Peyer's patch (tissue), 4 donors: ENCODE results near the gene PTGES3L.

Experiments
- CTCF ChIP-seq, 6 experiments: fragments of 450-650 bp in 4 of 6; fragments of 200-600 bp in 2 of 6; sonication (generic) in 1 of 6; IDR thresholded peaks; one replicate each; pipeline ENCODE4 v1.5.1; 2017 to 2019; ENCODE audit warnings: antibody characterized with exemption in 6 of 6, mild to moderate bottlenecking in 3 of 6, moderate library complexity in 1 of 6
- POLR2A ChIP-seq, 2 donors: fragments of 450-650 bp; IDR thresholded peaks; one replicate each; pipeline ENCODE4 v1.5.1; 2017; ENCODE audit warnings: antibody characterized with exemption in 2 of 2, mild to moderate bottlenecking in 2 of 2, moderate library complexity in 2 of 2

GRCh38 chr17:43014649-43015542 lies 35.0 kb upstream of the PTGES3L start:
- TF ChIP-seq CTCF (IDR thresholded peaks at IDR 0.05) (no peak), POLR2A (IDR thresholded peaks at IDR 0.05) (no peak)
